ENCODE measurements around the gene RFX8. TPM values are rescaled to one million over a fixed set of nuclear protein-coding genes. Genes with fewer than 3 reads are reported as not detected.

The RFX8 gene
- polyA plus RNA-seq, 1 of the 3 experiments (the other 2 are of a cell fraction): 0.07 TPM

DNA sequence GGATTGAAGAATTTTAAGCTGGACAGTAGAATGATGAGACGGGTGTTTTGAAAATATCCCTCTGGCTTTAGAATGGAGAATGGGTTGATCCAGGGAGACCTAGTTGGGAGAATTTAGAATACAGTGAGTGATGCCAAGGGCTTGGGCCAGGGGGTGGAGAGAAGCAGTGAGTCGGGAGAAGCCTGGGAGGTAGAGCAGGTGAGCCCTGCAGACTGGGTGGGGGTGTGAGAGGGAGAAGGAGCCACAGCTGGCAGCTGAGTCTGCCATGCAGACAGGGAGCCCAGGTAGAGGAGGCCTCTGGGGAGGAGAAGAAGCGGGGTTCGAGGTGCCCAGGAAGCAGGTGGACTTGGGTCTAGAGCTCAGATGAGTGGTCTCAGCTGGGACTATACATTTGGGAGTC is 105.8 kb downstream of the RFX8 start (continued):
- TF ChIP-seq MEF2A (IDR thresholded peaks at IDR 0.05; ENCODE audit: borderline replicate concordance, low read depth): no peak
- no peak for TF ChIP-seq NFIC (IDR thresholded peaks at IDR 0.05; ENCODE audit: borderline replicate concordance)

DNA sequence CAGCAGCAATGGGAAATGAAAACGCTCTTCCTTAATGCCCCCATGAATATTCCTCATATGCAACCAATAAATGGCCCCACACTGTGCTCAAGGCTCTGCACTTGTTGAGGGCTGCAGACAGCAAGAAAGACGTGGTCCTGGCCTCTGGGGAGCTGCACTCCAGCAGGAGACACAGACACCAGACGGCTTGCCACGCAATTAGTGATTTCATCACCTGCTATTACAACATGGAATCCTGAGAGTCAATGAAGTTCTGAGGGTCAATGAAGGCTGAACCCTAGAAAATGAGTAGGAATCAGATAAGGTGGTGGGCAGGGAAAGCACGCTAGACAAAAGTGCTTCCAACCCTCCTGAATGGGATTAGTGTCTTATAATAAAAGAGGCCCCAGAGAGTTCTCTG is 106.5 kb downstream of the RFX8 start:
- POLR2A ChIA-PET: no interaction called here
- no peak overlapping the region for H3K27ac ChIP-seq (ENCODE audit: low read depth in 2 of 2, low read length in 1 of 2)
- H3K4me1 ChIP-seq (ENCODE audit: control insufficient read depth in 1 of 2, insufficient read depth in 2 of 2, low read depth in 1 of 2, low read length in 1 of 2): no peaks in the 10 kb centered on the region
- no peak overlapping the region for H3K4me3 ChIP-seq (ENCODE audit: low read depth in 2 of 2, low read length in 1 of 2)
- no peak overlapping the region for H2AFZ ChIP-seq (ENCODE audit: low read depth)
- TF ChIP-seq, protein P1, sequence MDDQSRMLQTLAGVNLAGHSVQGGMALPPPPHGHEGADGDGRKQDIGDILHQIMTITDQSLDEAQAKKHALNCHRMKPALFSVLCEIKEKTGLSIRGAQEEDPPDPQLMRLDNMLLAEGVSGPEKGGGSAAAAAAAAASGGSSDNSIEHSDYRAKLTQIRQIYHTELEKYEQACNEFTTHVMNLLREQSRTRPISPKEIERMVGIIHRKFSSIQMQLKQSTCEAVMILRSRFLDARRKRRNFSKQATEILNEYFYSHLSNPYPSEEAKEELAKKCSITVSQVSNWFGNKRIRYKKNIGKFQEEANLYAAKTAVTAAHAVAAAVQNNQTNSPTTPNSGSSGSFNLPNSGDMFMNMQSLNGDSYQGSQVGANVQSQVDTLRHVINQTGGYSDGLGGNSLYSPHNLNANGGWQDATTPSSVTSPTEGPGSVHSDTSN (IDR thresholded peaks at IDR 0.05): no peak
- no peak for TF ChIP-seq NFIC (IDR thresholded peaks at IDR 0.05; ENCODE audit: borderline replicate concordance)
- TF ChIP-seq RXRA (IDR thresholded peaks at IDR 0.05; ENCODE audit: borderline replicate concordance, low read depth): no peak
- no peak for TF ChIP-seq FOXM1 (IDR thresholded peaks at IDR 0.05; ENCODE audit: low read depth)
- no peak for TF ChIP-seq SIN3A (IDR thresholded peaks at IDR 0.05; ENCODE audit: borderline replicate concordance, low read depth, low read length)
- no peak for TF ChIP-seq RFX5 (IDR thresholded peaks at IDR 0.05; ENCODE audit: low read length)
- TF ChIP-seq EP300 (IDR thresholded peaks at IDR 0.05; ENCODE audit: borderline replicate concordance in 1 of 2, low read depth in 1 of 2, low read length in 1 of 2): no peak
- no peak for TF ChIP-seq YY1 (IDR thresholded peaks at IDR 0.05; ENCODE audit: low read depth)
- TF ChIP-seq, protein P2, sequence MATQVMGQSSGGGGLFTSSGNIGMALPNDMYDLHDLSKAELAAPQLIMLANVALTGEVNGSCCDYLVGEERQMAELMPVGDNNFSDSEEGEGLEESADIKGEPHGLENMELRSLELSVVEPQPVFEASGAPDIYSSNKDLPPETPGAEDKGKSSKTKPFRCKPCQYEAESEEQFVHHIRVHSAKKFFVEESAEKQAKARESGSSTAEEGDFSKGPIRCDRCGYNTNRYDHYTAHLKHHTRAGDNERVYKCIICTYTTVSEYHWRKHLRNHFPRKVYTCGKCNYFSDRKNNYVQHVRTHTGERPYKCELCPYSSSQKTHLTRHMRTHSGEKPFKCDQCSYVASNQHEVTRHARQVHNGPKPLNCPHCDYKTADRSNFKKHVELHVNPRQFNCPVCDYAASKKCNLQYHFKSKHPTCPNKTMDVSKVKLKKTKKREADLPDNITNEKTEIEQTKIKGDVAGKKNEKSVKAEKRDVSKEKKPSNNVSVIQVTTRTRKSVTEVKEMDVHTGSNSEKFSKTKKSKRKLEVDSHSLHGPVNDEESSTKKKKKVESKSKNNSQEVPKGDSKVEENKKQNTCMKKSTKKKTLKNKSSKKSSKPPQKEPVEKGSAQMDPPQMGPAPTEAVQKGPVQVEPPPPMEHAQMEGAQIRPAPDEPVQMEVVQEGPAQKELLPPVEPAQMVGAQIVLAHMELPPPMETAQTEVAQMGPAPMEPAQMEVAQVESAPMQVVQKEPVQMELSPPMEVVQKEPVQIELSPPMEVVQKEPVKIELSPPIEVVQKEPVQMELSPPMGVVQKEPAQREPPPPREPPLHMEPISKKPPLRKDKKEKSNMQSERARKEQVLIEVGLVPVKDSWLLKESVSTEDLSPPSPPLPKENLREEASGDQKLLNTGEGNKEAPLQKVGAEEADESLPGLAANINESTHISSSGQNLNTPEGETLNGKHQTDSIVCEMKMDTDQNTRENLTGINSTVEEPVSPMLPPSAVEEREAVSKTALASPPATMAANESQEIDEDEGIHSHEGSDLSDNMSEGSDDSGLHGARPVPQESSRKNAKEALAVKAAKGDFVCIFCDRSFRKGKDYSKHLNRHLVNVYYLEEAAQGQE (IDR thresholded peaks at IDR 0.05; ENCODE audit: low read depth, low read length): no peak
- TF ChIP-seq EZH2phosphoT487 (IDR thresholded peaks at IDR 0.05; ENCODE audit: borderline replicate concordance, low read depth): no peak
- no peak for TF ChIP-seq SMC3 (IDR thresholded peaks at IDR 0.05; ENCODE audit: low read depth, low read length)
- no peak for TF ChIP-seq ELF1 (IDR thresholded peaks at IDR 0.05)
- TF ChIP-seq NRF1 (IDR thresholded peaks at IDR 0.05; ENCODE audit: low read depth, low read length): no peak
- no peak for TF ChIP-seq RAD21 (IDR thresholded peaks at IDR 0.05; ENCODE audit: low read length)
- no peaks in the 10 kb centered on the region for H3K79me2 ChIP-seq (ENCODE audit: insufficient read depth)
- no peak for DNase-seq
- H3K4me2 ChIP-seq: no peak overlapping the region
- no peaks in the 10 kb centered on the region for H3K9me2 ChIP-seq
- WGBS (ENCODE audit: low lambda C conversion rate): 72% methylated on average over 5 of the region's 5 CpGs
- H3K9me3 ChIP-seq: no peaks in the 10 kb centered on the region
- no peaks in the 10 kb centered on the region for H4K20me1 ChIP-seq (ENCODE audit: insufficient read depth)
- H3K9ac ChIP-seq: no peak overlapping the region
- H3K27me3 ChIP-seq (ENCODE audit: insufficient read depth): peaks cover 11% of the 10 kb centered on the region; the same call in 1 of the 2 replicates
- no peaks in the 10 kb centered on the region for H3K36me3 ChIP-seq (replicated peaks in 1 of 2; ENCODE audit: control insufficient read depth in 1 of 2, insufficient read depth in 2 of 2, low read length in 1 of 2)
- H3F3A ChIP-seq (replicated peaks; ENCODE audit: insufficient read depth): no peaks in the 10 kb centered on the region
- CTCF ChIA-PET: interaction anchor here (1.4 kb wide), 1 partner anchor 26 kb away, joined by 6 read pairs; no protein-coding TSS in a partner anchor

Data from SK-N-SH (cell line).